GM19043 (cell line): ENCODE measurements around the gene ANK3.

ENCODE experiments used
- ATAC-seq: cut with Tn5 transposase; IDR thresholded peaks from one replicate; pipeline ENCODE4 v1.9.1; 2021; ENCODE audit warnings: low read depth; ENCODE audit not compliant: unreplicated experiment

Gene ANK3

GRCh38 chr10:60148266-60148840, 241.3 kb downstream of the ANK3 start:
- ATAC-seq, result no peak

DNA sequence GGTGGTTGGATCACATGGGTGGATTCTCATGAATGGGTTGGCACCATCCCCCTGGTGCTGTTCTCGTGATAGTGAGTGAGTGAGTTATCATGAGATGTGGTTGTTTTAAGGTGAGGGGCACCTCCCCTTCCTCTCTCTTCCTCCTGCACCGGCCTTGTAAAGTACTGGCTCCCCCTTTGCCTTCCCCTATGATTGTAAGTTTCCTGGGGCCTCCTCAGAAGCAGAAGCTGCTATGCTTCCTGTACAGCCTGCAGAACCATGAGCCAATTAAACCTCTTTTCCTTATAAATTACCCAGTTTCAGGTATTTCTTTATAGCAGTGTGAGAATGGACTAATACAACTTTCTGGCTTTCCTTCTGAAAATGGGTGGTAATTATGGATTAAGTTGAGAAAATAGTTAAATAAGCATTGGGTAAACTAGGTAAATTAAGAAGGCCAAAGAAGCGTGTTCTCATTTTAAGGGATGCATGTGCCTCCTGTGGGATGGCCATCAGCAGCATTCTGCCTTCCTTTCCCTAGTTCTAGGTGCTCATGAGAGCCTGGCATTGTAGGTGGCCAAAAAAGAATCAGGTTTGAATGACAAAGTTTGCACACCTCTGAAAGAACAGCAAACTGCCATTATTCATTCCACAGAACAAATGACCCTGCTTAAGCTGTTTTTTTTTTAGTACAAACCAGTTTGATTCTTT, 242.0 kb downstream of the ANK3 start:
- no peak for ATAC-seq

- ATAC-seq, result no peak
Observed at GRCh38 chr10:60147025-60147424, 242.7 kb downstream of the ANK3 start.

- no peak for ATAC-seq
Observed at GRCh38 chr10:60144099-60144498, 245.6 kb downstream of the ANK3 start.

DNA sequence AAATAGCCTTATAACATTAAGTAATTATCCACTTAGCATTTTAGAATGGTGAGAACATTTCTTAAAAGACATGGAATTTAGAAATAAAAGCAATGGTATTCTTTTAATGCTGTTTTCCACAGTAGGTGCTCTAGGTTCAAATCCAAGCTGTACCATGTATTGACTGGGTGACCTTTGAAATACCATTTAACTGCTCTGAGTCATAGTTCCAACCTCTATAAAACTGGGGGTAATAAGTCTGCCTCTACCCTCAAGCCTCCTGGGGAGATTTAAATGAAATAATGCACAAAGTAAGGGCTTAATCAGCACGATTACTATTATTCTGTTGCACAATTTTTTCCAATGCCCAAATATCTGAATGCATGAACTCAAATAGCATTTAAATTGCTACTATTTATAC, 246.9 kb downstream of the ANK3 start:
- ATAC-seq, result no peak

DNA sequence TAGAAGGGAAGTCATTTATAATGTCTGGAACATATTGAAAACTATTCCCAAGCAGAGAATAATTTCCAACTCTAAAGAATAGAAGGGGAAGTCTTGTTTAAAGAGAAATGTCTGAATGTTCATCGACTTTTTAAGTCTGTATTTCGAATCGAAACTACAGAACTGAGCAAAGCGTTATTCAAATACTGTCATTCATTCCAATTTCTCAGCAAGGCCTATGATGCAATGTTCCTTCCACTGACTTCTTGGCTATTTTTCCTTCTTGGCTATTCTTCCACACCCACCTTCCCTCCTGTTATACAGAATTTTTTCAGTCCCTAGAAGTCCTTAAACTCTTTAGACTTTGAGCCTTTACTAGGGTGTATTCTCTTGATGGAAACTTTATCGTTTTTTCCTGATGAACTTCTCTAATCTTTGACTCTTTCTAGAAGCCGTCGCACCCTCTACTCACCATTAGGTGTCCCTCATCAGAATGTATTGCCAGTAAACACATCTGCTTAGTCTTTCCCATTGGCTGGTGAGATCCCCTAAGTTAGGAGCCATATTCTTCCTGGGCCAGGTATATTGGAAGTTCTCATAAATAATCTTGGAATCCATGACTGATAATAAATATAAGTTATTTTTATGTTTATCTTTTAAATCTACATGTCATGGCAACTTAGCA, 247.6 kb downstream of the ANK3 start:
- ATAC-seq, result no peak

GRCh38 chr10:60140651-60141632, 248.7 kb downstream of the ANK3 start:
- no peak for ATAC-seq

GRCh38 chr10:60139798-60140566, 249.7 kb downstream of the ANK3 start:
- ATAC-seq, result no peak

- no peak for ATAC-seq
Observed at GRCh38 chr10:60139290-60139689, 250.4 kb downstream of the ANK3 start.

DNA sequence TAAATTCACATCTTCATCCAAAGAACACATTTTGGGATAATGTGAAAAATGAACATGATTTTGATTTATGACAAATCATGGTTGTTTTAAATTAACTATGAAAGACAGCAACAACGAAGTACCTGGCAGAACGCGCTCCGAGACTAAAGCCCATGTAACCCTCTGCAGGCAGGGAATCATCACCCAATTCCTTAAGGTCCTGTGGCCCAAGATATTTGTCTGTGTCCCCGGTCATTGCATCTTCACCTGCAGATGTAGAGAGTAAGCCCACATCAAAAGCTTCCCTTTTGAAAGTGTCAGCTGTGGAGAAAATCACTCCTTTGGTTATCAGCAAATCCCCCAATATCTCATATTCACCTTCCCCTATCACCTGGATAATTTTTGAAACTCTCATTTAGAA, 250.8 kb downstream of the ANK3 start:
- no peak for ATAC-seq

GRCh38 chr10:60138026-60138425, 251.6 kb downstream of the ANK3 start:
- ATAC-seq, result no peak

DNA sequence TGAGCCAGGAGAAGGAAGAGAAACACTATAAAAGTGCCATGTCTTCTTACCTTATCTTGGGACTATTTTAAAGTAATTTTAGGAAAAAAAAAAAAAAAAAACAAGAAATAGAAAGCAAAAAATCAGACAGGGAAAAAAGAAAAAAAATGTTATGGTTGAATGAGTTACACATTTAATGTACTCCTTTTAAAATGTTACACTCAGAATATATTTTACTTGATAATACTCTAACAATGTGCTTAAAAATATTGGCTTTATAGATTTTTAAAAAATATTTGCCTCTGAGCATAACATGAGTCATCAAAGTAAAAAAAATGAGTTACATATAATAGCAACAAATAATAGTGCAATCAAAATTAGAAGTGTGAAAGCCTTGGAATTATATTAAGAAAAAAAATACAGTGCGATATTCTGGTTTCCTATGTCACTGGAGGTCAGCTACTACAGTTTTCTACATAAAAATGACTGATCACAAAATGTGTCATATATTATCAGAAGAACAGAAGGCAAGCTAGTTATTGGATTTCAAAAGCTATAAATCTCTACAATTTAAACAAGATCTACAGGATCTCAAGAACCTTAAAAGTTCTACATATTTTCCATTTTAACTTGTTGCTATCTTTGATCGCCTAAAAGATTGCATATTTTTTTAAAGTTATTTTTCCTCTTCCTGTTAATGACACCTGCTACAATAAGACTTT, 252.2 kb downstream of the ANK3 start:
- ATAC-seq, result no peak

- no peak for ATAC-seq
Observed at GRCh38 chr10:60135020-60135419, 254.7 kb downstream of the ANK3 start.

GRCh38 chr10:60134548-60134947, 255.1 kb downstream of the ANK3 start:
- ATAC-seq, result no peak

GRCh38 chr10:60130130-60130579, 259.5 kb downstream of the ANK3 start:
- ATAC-seq, result no peak

GRCh38 chr10:60125895-60126294, 263.8 kb downstream of the ANK3 start:
- ATAC-seq, result no peak

DNA sequence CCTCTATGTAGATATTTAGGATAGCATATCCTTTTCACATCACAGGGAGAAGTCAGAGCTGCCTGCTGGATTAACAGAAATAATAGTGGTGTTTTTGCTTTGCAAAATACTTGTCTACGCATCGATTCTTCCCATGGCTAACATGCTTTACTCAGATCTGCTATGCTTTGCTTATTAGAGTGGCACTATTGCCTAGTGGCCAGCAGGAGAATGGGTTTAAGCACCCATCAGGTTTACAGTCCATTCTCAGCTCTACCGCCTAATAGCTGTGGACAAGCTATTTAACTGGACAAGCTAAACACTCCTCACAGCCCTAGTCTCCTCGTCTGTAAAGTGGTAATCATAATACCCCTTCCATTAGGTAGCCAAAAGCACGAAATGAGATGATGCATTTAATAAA, 265.1 kb downstream of the ANK3 start:
- ATAC-seq, result no peak

GRCh38 chr10:60123668-60124067, 266.0 kb downstream of the ANK3 start:
- ATAC-seq, result no peak

- no peak for ATAC-seq
Observed at GRCh38 chr10:60123172-60123571, 266.5 kb downstream of the ANK3 start.
